GM18507 (cell line): Measurements from ENCODE around the gene MAPK1IP1L.

Experiments used
- DNase-seq: peaks from one replicate; pipeline ENCODE4 v3.0.0; 2011; ENCODE audit warnings: low read depth; ENCODE audit not compliant: insufficient read length; ENCODE audit errors: extremely low spot score
- FAIRE-seq: peaks from 2 replicates; lab custom pipeline; 2011; peaks lifted over from hg19 to GRCh38; lab: Jason Lieb, UNC

MAPK1IP1L gene

GRCh38 chr14:55116246-55117030 lies 65.0 kb downstream of the MAPK1IP1L start:
- FAIRE-seq = no peak
- DNase-seq = no peak

- DNase-seq = no peak
- FAIRE-seq = no peak
These were observed 66.5 kb downstream of the MAPK1IP1L start for GRCh38 chr14:55117803-55118441.

GRCh38 chr14:55118761-55119160 lies 67.3 kb downstream of the MAPK1IP1L start:
- FAIRE-seq = no peak
- no peak for DNase-seq
